ENCODE results near the gene FAM184A.
"Not testable (repeated sequence)": the region's sequence is repeated elsewhere in the genome, so short reads cannot be mapped to it uniquely, and the experiment has no call there.

FAM184A gene

GRCh38 chr6:119078376-119079282 is at the start of gene FAM184A:
Gene FAM184A (minus strand): TSS chr6:119078664. CDS start chr6:119078299, 365 bp downstream.
- peak; percentile 49 for DNase-seq

GRCh38 chr6:119127627-119128026 is 49.2 kb upstream of the FAM184A start:
- DNase-seq = no peak

- DNase-seq = no peak
These were observed 48.4 kb upstream of the FAM184A start for GRCh38 chr6:119126826-119127225.

GRCh38 chr6:119126140-119126539 is 47.7 kb upstream of the FAM184A start:
- DNase-seq = no peak

- DNase-seq = no peak
These were observed 47.1 kb upstream of the FAM184A start for GRCh38 chr6:119125576-119125975.

- no peak for DNase-seq
These were observed 45.8 kb upstream of the FAM184A start for GRCh38 chr6:119124079-119124824.

- no peak for DNase-seq
These were observed 43.9 kb upstream of the FAM184A start for GRCh38 chr6:119122336-119122735.

GRCh38 chr6:119121367-119121766 is 42.9 kb upstream of the FAM184A start:
- DNase-seq = no peak

- DNase-seq = no peak
These were observed 41.5 kb upstream of the FAM184A start for GRCh38 chr6:119119989-119120388.

GRCh38 chr6:119119062-119119461 is 40.6 kb upstream of the FAM184A start:
- DNase-seq = not testable (repeated sequence)

- no peak for DNase-seq
These were observed 38.3 kb upstream of the FAM184A start for GRCh38 chr6:119116712-119117281.

- DNase-seq = no peak
These were observed 35.5 kb upstream of the FAM184A start for GRCh38 chr6:119113961-119114360.

GRCh38 chr6:119112812-119113530 is 34.5 kb upstream of the FAM184A start:
- DNase-seq = no peak

- DNase-seq = peak; percentile 36
These were observed 32.4 kb upstream of the FAM184A start for GRCh38 chr6:119110601-119111548.

GRCh38 chr6:119109654-119110325 is 31.3 kb upstream of the FAM184A start:
- no peak for DNase-seq

- DNase-seq = no peak
These were observed 29.6 kb upstream of the FAM184A start for GRCh38 chr6:119108076-119108475.

- DNase-seq = no peak
These were observed 26.8 kb upstream of the FAM184A start for GRCh38 chr6:119105282-119105681.

- no peak for DNase-seq
These were observed 24.4 kb upstream of the FAM184A start for GRCh38 chr6:119102901-119103300.

- DNase-seq = no peak
These were observed 21.7 kb upstream of the FAM184A start for GRCh38 chr6:119100115-119100514.

- DNase-seq = not testable (repeated sequence)
These were observed 19.4 kb upstream of the FAM184A start for GRCh38 chr6:119097815-119098361.
